GM12864 (cell line): ENCODE measurements around the gene PLBD2.
A peak's percentile ranks its signal among the peaks of the same experiment; 100 is the strongest.

Source experiments
- DNase-seq: peaks from one replicate; pipeline ENCODE4 v3.0.0-alpha.2; 2011; ENCODE audit warnings: low read depth
- H3K4me3 ChIP-seq: 2 replicates; pipeline ENCODE4 v1.5.1; 2011; ENCODE audit warnings: mild to moderate bottlenecking, low read depth, low read length, control low read depth
- CTCF ChIP-seq: IDR thresholded peaks from 2 replicates; pipeline ENCODE4 v1.5.1; 2011; ENCODE audit warnings: low read depth, mild to moderate bottlenecking, moderate library complexity, low read length, control low read depth, inconsistent platforms; ENCODE audit errors: missing control alignments

PLBD2 gene

GRCh38 chr12:113333877-113334785 lies 24.3 kb upstream of the PLBD2 start:
- TF ChIP-seq CTCF: no peak
- H3K4me3 ChIP-seq: peak overlapping the region; percentile 79
- no peak for DNase-seq

GRCh38 chr12:113334786-113335539 lies 23.4 kb upstream of the PLBD2 start, which contains the start of gene SLC8B1:
Gene SLC8B1 (minus strand): TSS chr12:113335109. CDS start chr12:113332878, 2,231 bp downstream.
- H3K4me3 ChIP-seq: peak within 1 kb of the TSS; percentile 79
- no peak for TF ChIP-seq CTCF
- DNase-seq: no peak

- no peak for DNase-seq
- no peak for TF ChIP-seq CTCF
- H3K4me3 ChIP-seq: no peak overlapping the region
These were observed 18.8 kb upstream of the PLBD2 start for GRCh38 chr12:113339540-113339939.

- no peak for TF ChIP-seq CTCF
- no peak overlapping the region for H3K4me3 ChIP-seq
- DNase-seq: no peak
These were observed 18.3 kb upstream of the PLBD2 start for GRCh38 chr12:113340061-113340460.

- no peak for DNase-seq
- H3K4me3 ChIP-seq: no peak overlapping the region
- no peak for TF ChIP-seq CTCF
These were observed 16.9 kb upstream of the PLBD2 start for GRCh38 chr12:113341535-113341934.

- no peak for TF ChIP-seq CTCF
- no peak for DNase-seq
- no peak overlapping the region for H3K4me3 ChIP-seq
These were observed 13.1 kb upstream of the PLBD2 start for GRCh38 chr12:113345318-113345717.

- DNase-seq: no peak
- H3K4me3 ChIP-seq: no peak overlapping the region
- TF ChIP-seq CTCF: no peak
These were observed 12.0 kb upstream of the PLBD2 start for GRCh38 chr12:113346353-113346752.
